Fibroblast of mammary gland (primary cell): ENCODE results near the gene SPTSSA.
"Not testable (repeated sequence)": the region's sequence is repeated elsewhere in the genome, so short reads cannot be mapped to it uniquely, and the experiment has no call there.

ENCODE experiments used
- DNase-seq: peaks from one replicate; pipeline ENCODE4 v3.0.0-alpha.2; 2010; ENCODE audit warnings: low read depth
- H3K4me3 ChIP-seq: 2 replicates; pipeline ENCODE4 v1.5.1; 2011; ENCODE audit warnings: low read depth, mild to moderate bottlenecking, low read length, moderate library complexity; ENCODE audit not compliant: control insufficient read depth
- TF ChIP-seq, protein P1 (sequence below): conservative IDR thresholded peaks from 2 replicates; pipeline ENCODE4 v1.5.1; 2011; ENCODE audit warnings: low read depth, low read length, inconsistent platforms; ENCODE audit not compliant: control insufficient read depth, insufficient read depth

SPTSSA gene

GRCh38 chr14:34433957-34434356 lies 28.1 kb downstream of the SPTSSA start:
- H3K4me3 ChIP-seq = no peak overlapping the region
- TF ChIP-seq, protein P1, sequence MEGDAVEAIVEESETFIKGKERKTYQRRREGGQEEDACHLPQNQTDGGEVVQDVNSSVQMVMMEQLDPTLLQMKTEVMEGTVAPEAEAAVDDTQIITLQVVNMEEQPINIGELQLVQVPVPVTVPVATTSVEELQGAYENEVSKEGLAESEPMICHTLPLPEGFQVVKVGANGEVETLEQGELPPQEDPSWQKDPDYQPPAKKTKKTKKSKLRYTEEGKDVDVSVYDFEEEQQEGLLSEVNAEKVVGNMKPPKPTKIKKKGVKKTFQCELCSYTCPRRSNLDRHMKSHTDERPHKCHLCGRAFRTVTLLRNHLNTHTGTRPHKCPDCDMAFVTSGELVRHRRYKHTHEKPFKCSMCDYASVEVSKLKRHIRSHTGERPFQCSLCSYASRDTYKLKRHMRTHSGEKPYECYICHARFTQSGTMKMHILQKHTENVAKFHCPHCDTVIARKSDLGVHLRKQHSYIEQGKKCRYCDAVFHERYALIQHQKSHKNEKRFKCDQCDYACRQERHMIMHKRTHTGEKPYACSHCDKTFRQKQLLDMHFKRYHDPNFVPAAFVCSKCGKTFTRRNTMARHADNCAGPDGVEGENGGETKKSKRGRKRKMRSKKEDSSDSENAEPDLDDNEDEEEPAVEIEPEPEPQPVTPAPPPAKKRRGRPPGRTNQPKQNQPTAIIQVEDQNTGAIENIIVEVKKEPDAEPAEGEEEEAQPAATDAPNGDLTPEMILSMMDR = no peak
- DNase-seq = no peak

DNA sequence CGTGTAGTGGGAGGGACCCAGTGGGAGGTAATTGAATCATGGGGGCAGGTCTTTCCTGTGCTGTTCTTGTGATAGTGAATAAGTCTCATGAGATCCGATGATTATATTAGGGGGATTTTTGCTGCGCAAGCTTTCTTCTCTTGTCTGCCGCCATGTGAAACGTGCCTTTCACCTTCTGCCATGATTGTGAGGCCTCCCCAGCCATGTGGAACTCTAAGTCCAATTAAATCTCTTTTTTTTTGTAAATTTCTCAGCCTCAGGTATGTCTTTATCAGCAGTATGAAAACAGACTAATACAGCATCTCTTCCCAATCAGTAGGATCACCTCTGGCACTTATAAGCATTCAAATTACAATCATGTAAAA lies 34.0 kb downstream of the SPTSSA start:
- not testable (repeated sequence) for H3K4me3 ChIP-seq, DNase-seq

- TF ChIP-seq, protein P1 = no peak
These were observed 35.4 kb downstream of the SPTSSA start for GRCh38 chr14:34426313-34427295.

DNA sequence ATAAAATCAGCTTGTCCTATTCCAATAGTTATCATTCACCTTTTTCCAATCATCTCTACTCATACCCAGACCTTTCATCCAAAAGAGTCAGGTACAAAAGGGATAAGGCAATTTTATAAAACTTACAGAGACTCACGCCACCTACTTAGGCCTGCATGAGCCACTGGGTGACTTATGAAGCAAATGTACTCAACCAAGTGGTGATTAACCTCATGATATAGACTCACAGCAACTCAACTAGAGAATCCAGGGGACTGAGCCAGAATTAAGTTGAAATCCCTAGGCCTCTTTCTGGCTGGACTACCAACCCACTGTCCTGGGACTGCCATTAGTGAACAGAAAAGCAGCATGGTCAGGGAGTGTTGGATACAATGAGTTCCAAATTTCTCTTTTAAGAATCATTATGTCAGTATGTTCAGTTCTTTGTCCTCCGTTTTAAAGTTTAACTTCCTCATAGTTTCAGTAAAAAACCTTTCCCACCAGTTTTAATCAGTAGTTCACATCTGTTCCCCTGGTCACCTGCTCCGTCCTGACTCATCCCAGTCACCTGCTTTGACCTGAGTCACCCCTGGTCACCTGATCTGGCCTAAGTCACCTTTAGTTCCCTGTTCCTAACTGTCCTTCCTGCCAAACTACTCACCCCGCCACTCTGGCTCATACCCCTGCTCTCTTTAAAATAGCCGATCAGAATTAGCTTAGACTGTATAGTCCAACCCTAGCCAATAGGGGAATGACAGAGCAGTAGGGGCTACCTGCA lies 36.8 kb downstream of the SPTSSA start:
- no peak for DNase-seq
- no peak overlapping the region for H3K4me3 ChIP-seq
- TF ChIP-seq, protein P1 = no peak

More at GRCh38 chr14:34426313-34427295, 35.4 kb downstream of the SPTSSA start:
- H3K4me3 ChIP-seq = no peak overlapping the region
- DNase-seq = no peak

GRCh38 chr14:34424488-34424887 lies 37.6 kb downstream of the SPTSSA start:
- no peak overlapping the region for H3K4me3 ChIP-seq
- TF ChIP-seq, protein P1 = no peak
- DNase-seq = no peak

GRCh38 chr14:34423445-34423844 lies 38.6 kb downstream of the SPTSSA start:
- no peak overlapping the region for H3K4me3 ChIP-seq
- no peak for DNase-seq
- TF ChIP-seq, protein P1 = no peak

DNA sequence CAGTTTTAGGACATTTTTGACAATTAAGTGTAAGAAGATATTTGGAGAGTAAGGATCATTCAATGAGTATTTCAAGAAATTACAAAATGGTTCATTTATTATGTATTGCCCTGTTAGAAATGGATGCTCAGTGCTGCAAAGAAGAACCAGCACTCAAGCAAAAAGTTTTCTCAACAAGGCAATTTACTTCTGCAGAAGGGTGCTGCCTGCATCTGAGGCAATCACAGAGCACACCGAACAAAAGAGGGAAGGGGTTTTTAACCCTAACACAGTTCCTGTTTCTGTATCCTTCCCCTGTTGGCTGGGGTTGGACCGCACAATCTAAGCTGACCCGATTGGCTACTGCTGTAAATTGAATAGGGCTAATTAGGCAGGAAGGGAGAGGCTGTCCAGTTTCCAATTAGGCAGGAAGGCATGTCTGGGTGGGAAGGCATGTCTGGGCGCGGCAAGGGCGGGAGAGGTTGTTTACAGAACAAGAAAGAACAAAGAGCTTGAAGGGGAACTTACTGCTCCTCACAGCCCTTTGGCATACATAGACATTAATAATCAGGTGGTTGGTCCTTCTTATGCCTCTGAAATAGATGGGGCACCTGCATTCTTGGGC lies 41.4 kb downstream of the SPTSSA start:
- TF ChIP-seq, protein P1 = no peak

More for the DNA sequence above, 41.4 kb downstream of the SPTSSA start:
- no peak for DNase-seq
- H3K4me3 ChIP-seq = no peak overlapping the region
